ENCODE data around the gene GCNT3. TPM values are rescaled to one million over a fixed set of nuclear protein-coding genes. Genes with fewer than 3 reads are reported as not detected.

GCNT3 gene
- total RNA-seq, 1 experiment from 2014 or later: 0.20 TPM

DNA sequence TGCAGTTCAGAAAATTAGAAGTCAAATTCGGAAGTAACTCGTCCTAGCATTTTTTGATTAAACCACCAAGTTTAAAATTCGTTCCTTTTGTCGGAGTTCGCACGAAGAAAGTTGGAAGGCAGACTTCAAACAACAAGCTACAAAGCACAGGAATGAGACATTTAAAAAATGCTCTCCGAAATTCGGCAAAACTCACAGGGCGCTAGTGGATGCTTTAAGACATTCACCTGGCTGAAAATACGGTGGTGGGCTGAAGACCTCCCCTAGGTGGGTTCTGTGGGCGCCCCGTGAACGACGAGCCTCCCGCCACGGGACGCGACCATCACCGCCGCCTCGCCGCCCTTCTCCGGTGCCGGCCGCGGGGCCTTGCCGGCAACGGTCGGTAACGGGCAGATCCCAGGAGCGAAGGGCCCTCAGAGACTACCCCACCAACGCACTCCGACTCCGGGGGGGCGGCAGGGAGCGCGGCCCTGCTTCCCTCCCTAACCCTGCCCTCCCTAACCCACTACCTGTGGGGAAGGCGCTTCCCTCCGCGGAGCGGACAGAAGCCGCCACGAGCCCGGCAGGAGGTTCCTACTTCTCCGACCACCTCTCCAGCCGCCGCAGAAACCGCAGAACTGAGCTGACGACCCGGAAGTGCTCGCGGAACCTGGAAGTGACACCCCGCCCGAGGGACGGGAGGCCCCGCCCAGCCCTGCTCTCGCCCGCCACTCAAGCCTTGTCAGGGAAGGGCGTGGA, 45.5 kb downstream of the GCNT3 start, which contains the start of gene GTF2A2 (continued):
- TF ChIP-seq, protein P1, sequence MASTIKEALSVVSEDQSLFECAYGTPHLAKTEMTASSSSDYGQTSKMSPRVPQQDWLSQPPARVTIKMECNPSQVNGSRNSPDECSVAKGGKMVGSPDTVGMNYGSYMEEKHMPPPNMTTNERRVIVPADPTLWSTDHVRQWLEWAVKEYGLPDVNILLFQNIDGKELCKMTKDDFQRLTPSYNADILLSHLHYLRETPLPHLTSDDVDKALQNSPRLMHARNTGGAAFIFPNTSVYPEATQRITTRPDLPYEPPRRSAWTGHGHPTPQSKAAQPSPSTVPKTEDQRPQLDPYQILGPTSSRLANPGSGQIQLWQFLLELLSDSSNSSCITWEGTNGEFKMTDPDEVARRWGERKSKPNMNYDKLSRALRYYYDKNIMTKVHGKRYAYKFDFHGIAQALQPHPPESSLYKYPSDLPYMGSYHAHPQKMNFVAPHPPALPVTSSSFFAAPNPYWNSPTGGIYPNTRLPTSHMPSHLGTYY (CRISPR knock-in tag; IDR thresholded peaks at IDR 0.05): 0 out of 2 replicates have a peak, but pooled peaks have one; percentile 38
- TF ChIP-seq, protein P2, sequence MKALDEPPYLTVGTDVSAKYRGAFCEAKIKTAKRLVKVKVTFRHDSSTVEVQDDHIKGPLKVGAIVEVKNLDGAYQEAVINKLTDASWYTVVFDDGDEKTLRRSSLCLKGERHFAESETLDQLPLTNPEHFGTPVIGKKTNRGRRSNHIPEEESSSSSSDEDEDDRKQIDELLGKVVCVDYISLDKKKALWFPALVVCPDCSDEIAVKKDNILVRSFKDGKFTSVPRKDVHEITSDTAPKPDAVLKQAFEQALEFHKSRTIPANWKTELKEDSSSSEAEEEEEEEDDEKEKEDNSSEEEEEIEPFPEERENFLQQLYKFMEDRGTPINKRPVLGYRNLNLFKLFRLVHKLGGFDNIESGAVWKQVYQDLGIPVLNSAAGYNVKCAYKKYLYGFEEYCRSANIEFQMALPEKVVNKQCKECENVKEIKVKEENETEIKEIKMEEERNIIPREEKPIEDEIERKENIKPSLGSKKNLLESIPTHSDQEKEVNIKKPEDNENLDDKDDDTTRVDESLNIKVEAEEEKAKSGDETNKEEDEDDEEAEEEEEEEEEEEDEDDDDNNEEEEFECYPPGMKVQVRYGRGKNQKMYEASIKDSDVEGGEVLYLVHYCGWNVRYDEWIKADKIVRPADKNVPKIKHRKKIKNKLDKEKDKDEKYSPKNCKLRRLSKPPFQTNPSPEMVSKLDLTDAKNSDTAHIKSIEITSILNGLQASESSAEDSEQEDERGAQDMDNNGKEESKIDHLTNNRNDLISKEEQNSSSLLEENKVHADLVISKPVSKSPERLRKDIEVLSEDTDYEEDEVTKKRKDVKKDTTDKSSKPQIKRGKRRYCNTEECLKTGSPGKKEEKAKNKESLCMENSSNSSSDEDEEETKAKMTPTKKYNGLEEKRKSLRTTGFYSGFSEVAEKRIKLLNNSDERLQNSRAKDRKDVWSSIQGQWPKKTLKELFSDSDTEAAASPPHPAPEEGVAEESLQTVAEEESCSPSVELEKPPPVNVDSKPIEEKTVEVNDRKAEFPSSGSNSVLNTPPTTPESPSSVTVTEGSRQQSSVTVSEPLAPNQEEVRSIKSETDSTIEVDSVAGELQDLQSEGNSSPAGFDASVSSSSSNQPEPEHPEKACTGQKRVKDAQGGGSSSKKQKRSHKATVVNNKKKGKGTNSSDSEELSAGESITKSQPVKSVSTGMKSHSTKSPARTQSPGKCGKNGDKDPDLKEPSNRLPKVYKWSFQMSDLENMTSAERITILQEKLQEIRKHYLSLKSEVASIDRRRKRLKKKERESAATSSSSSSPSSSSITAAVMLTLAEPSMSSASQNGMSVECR (CRISPR knock-in tag; IDR thresholded peaks at IDR 0.05; ENCODE audit: borderline replicate concordance): peak; percentile 76; the same call in 1 of the 2 replicates
- TF ChIP-seq TEAD1 (CRISPR knock-in tag; IDR thresholded peaks at IDR 0.05): peak; percentile 75
- TF ChIP-seq, protein P3, sequence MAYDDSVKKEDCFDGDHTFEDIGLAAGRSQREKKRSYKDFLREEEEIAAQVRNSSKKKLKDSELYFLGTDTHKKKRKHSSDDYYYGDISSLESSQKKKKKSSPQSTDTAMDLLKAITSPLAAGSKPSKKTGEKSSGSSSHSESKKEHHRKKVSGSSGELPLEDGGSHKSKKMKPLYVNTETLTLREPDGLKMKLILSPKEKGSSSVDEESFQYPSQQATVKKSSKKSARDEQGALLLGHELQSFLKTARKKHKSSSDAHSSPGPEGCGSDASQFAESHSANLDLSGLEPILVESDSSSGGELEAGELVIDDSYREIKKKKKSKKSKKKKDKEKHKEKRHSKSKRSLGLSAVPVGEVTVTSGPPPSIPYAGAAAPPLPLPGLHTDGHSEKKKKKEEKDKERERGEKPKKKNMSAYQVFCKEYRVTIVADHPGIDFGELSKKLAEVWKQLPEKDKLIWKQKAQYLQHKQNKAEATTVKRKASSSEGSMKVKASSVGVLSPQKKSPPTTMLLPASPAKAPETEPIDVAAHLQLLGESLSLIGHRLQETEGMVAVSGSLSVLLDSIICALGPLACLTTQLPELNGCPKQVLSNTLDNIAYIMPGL (CRISPR knock-in tag; IDR thresholded peaks at IDR 0.05): 0 out of 2 replicates have a peak, but pooled peaks have one; percentile 52
- TF ChIP-seq, protein P4, sequence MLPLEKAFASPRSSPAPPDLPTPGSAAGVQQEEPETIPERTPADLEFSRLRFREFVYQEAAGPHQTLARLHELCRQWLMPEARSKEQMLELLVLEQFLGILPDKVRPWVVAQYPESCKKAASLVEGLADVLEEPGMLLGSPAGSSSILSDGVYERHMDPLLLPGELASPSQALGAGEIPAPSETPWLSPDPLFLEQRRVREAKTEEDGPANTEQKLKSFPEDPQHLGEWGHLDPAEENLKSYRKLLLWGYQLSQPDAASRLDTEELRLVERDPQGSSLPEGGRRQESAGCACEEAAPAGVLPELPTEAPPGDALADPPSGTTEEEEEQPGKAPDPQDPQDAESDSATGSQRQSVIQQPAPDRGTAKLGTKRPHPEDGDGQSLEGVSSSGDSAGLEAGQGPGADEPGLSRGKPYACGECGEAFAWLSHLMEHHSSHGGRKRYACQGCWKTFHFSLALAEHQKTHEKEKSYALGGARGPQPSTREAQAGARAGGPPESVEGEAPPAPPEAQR (CRISPR knock-in tag; IDR thresholded peaks at IDR 0.05): no peak
- TF ChIP-seq, protein P5, sequence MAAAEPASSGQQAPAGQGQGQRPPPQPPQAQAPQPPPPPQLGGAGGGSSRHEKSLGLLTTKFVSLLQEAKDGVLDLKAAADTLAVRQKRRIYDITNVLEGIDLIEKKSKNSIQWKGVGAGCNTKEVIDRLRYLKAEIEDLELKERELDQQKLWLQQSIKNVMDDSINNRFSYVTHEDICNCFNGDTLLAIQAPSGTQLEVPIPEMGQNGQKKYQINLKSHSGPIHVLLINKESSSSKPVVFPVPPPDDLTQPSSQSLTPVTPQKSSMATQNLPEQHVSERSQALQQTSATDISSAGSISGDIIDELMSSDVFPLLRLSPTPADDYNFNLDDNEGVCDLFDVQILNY (CRISPR knock-in tag; IDR thresholded peaks at IDR 0.05): peak; percentile 54; the same call in 1 of the 2 replicates
- TF ChIP-seq ESRRA (CRISPR knock-in tag; IDR thresholded peaks at IDR 0.05; ENCODE audit: borderline replicate concordance): 0 out of 2 replicates have a peak, but pooled peaks have one; percentile 41
- TF ChIP-seq CREM (CRISPR knock-in tag; IDR thresholded peaks at IDR 0.05): peak; percentile 38; the same call in 1 of the 2 replicates
- TF ChIP-seq, protein P6, sequence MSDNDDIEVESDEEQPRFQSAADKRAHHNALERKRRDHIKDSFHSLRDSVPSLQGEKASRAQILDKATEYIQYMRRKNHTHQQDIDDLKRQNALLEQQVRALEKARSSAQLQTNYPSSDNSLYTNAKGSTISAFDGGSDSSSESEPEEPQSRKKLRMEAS (CRISPR knock-in tag; IDR thresholded peaks at IDR 0.05): peak; percentile 73
- TF ChIP-seq GABPB1 (CRISPR knock-in tag; IDR thresholded peaks at IDR 0.05): 0 out of 2 replicates have a peak, but pooled peaks have one; percentile 19
- peak; percentile 78; the same call in 1 of the 2 replicates for TF ChIP-seq FOXP1 (CRISPR knock-in tag; IDR thresholded peaks at IDR 0.05; ENCODE audit: borderline replicate concordance)
- TF ChIP-seq, protein P7, sequence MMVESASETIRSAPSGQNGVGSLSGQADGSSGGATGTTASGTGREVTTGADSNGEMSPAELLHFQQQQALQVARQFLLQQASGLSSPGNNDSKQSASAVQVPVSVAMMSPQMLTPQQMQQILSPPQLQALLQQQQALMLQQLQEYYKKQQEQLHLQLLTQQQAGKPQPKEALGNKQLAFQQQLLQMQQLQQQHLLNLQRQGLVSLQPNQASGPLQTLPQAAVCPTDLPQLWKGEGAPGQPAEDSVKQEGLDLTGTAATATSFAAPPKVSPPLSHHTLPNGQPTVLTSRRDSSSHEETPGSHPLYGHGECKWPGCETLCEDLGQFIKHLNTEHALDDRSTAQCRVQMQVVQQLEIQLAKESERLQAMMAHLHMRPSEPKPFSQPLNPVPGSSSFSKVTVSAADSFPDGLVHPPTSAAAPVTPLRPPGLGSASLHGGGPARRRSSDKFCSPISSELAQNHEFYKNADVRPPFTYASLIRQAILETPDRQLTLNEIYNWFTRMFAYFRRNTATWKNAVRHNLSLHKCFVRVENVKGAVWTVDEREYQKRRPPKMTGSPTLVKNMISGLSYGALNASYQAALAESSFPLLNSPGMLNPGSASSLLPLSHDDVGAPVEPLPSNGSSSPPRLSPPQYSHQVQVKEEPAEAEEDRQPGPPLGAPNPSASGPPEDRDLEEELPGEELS (CRISPR knock-in tag; IDR thresholded peaks at IDR 0.05): 0 out of 2 replicates have a peak, but pooled peaks have one; percentile 29
- peak; percentile 65; the same call in 1 of the 2 replicates for TF ChIP-seq ZNF232 (CRISPR knock-in tag; IDR thresholded peaks at IDR 0.05)
